ENCODE data around the gene TOB2.
"Not testable (repeated sequence)": the region's sequence is repeated elsewhere in the genome, so short reads cannot be mapped to it uniquely, and the experiment has no call there.

Gene TOB2

GRCh38 chr22:41461901-41462300 is 15.3 kb upstream of the TOB2 start:
- DNase-seq, result no peak

- not testable (repeated sequence) for DNase-seq
These were observed 13.5 kb upstream of the TOB2 start for GRCh38 chr22:41460071-41460470.

DNA sequence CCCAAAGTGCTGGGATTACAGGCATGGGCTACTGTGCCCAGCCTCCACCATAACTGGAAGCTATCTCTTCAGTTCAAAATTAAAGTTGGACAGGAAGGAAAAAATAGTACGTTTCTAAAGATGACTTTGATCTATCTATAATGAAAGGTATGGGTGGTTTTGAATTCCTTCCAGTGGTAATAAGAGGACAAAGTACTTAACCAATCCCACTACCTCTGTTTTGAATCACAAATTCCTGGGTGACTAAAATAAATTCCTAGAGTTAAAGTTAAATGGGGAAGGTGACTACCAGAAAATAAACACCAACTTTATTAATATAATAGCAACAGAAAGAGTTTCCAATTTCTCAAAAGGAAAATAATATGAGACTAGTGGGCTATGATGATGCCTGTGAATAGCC is 12.8 kb upstream of the TOB2 start:
- no peak for DNase-seq

GRCh38 chr22:41458161-41458728 is 11.6 kb upstream of the TOB2 start:
- no peak for DNase-seq

DNA sequence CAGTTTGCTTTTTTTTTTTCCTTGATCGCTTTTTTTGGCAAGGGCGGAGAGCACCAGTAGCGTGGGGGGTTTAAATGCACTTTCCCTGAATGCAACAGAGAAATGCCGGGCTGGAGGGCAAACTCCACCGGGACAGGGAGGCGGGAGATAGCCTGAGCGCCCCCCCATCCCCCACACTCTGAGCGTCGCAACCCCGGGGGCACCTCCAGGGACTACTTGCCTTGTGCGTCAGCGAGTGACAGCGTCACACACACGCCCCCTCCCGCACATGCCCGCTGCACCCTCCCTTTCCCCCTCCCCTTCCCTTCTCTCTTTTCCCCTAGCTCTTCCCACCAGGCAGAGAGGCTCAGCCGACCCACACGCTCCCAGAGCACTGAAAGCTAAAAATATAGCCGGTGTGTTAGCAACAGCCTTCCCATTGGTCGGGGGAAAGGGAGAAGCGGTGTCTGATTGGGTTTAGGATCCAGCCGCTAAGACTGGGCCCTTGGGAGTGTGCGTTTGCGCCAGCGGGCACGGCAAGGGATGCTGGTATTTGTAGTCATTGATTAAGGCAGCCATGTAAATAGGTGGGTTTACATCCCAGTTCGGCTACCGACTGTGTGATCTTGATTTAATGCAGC is 1.7 kb upstream of the TOB2 start:
- peak; percentile 97 for DNase-seq

DNA sequence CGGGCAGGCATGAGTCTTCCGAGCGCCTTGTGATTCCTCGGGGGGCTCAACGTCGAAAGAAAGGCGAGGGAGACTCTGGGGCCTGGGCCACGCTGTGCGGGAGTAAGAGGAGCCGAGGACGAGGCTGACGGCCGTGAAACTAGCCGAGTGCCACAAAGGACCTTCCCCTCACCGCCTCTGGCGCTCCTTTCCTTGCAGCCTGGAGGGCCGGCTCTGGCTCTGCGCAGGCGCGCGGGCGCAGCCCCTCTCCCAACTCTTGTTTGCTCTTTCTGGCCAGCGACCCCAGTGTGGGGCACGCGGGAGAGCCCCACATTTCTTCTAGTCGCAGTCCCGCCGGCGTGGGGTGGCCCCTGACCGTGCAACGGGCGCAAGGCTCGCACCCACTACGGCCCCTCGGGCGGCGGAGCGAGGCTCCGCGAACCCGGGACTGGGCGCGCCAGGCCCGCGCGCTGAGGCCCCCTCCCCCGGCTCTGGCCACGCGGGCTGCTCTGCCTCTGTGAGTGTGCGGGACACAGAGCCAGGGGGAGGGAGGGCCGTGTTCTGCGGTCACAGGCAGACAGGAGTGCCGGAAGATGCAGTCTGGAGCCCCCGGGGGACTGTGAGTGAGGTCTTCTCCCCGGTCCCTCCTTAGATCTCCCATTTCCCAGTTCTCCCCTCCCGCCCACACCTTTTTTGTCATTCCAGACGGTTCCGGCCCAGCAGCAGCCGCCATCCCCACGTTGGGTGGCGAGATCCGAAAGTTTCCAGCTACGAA is 1.0 kb upstream of the TOB2 start:
- peak; percentile 52 for DNase-seq

- no peak for DNase-seq
These were observed 522 bp downstream of the TOB2 start for GRCh38 chr22:41446057-41446501.

DNA sequence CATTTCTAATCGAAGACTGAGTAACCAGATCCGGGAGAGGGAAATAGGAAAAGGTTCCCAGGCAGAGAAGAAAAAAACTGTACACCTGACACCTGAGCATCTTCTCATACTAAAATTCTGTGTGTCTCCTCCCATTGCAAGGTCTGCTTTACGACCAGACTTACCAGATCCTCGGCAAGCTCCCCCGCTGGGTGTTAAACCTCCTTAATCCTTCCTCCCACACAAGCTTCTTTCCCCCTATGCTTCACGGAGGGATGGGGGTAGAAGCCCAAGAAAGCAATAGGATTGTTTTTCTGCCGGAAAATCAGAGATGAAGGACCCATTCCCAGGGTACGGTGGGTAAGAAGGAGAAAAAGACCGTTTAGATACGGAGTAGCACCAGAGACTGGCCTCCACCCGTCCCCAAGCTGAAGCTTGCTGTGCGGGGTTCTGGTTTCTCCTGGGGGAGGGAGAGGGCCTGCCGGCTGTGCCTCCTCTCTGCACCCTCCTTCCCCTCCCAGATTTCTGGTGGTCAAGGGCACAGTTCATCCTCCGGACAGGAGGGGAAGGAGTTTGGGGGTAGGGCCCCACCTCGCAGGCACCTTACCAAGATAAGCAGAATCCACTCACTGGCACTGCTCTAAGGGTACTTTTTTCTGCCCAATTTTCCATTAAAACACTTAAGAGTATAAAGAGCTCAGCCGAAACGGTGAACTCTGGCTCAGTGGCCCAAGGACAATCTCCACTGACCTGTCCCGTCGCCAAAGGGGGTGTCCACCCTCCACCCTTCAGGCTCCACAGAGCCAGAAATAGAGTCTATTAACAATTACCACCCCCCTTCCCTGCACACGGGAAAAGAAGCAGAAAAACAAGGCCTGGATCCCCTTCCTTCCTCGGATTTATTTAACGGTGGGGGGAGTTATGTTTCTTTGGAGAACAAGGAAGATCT is 1.2 kb downstream of the TOB2 start:
- peak; percentile 16 for DNase-seq

- peak; percentile 91 for DNase-seq
These were observed 2.1 kb downstream of the TOB2 start for GRCh38 chr22:41444360-41445128.

DNA sequence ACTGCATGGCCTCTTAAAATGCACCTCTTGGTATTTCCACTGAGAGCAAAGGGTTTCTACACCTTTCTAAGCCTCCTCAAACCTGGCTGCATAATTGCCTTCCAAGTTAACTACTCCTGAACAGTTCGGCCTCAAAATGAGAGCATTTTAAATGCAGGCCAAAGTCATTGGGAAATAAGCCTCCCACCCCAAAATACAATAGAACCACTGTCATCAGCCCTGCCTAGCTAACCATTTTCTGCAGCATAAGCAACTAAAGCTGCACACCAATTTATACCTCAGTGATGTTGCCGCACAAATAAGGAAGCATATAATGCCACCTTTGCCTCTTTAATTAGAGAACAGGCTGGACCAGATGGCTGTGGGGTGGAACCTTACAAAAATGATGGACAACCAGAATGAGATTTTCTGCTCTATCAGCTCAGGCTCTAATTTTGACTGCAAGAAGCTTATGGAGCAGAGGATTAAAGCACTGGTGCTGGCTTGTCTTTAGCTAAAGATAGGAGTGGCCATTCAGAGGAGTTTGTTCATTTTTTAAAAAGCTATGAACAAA is 4.3 kb downstream of the TOB2 start:
- DNase-seq, result no peak

- DNase-seq, result not testable (repeated sequence)
These were observed 6.1 kb downstream of the TOB2 start for GRCh38 chr22:41440511-41440910.

DNA sequence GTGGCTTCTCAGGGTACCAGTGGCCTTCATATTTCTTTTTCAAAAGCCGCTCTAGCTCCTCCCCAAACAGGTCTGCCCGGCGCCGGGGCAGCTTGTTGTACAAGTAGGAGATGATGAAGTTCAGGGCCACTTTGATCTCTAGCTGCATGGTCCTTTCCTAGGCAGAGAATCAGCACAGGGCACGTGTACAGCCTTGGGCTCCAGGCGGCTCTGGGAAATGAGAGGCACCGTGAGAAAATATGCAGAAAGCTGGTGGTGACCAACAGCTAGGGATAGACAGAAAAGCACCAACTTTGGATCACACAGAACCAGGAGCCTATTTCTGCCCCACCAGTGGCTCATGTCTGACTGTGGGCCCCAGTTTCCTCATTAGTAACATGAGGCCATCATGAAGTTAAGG is 9.4 kb downstream of the TOB2 start:
- DNase-seq, result no peak

GRCh38 chr22:41436322-41437113 is 10.1 kb downstream of the TOB2 start:
- no peak for DNase-seq

GRCh38 chr22:41435560-41435959 is 11.0 kb downstream of the TOB2 start:
- DNase-seq, result no peak

DNA sequence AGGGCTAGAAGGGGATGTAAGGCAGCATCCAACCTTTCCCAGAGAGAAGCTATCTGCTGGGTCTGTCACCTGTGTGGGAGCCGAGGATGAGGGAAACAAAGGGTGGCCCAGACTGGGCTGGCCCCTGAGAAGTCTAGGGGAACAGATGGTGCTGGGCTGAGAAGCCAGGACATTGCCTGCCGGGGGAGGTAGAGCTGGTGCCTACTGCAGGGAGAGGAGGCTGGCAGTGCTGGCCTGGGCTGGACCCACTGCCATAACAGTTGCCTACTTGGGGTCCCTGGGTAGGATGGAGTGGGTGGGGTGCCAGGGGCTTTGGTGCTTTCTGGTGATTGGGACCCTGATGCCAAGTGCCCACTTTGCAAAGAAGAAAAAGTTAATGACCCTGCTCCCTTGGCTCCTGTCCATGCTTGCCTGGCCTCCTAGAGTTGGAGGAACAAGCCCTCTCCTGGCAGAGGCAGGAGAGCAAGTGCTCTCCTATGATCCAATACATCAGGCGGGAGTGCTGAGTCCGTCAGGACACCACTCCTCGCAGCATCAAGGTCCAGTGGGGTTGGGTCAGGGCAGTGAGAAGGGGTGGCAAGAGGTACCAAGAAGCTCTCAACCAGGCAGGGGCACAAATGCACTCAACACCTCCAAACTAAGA is 12.1 kb downstream of the TOB2 start:
- DNase-seq, result not testable (repeated sequence)

GRCh38 chr22:41433480-41433879 is 13.1 kb downstream of the TOB2 start:
- not testable (repeated sequence) for DNase-seq

- DNase-seq, result no peak
These were observed 14.9 kb downstream of the TOB2 start for GRCh38 chr22:41431656-41432055.

DNA sequence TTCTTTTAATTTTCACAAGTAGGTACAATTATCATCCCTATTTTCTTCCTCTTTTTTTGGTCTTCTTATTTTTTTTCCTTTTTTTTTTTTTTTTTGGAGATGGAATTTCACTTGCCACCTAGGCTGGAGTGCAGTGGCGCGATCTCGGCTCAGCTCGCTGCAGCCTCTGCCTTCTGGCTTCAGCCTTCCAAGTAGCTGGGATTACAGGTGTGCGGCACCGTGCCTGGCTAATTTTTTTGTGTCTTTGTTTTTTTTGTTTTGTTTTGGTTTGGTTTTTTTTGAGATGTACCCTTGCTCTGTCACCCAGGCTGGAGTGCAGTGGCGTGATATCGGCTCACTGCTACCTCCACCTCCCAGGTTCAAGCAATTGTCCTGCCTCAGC is 16.7 kb downstream of the TOB2 start:
- no peak for DNase-seq

GRCh38 chr22:41429232-41429950 is 17.2 kb downstream of the TOB2 start:
- DNase-seq, result no peak

Measured in CD4-positive, alpha-beta T cell treated with Interleukin-4 for 4 hours (primary cell).